Measurements from ENCODE around the gene MAP1B.

Gene MAP1B

GRCh38 chr5:72252574-72253155 is 145.4 kb downstream of the MAP1B start:
- H3K27me3 ChIP-seq: no peaks in the 10 kb centered on the region
- no peaks in the 10 kb centered on the region for H3K9me3 ChIP-seq
- H3K4me3 ChIP-seq (ENCODE audit: low read depth, low read length): no peak overlapping the region
- H3K4me1 ChIP-seq: peaks cover 8% of the 10 kb centered on the region
- no peak for TF ChIP-seq CTCF (IDR thresholded peaks at IDR 0.05; ENCODE audit: low read depth, low read length)
- H3K36me3 ChIP-seq: 0 out of 2 replicates have a peak, but pooled peaks cover 4% of the 10 kb centered on the region
- DNase-seq: no peak

- DNase-seq: no peak
- Histone ChIP-seq H3K9me3 (no peaks in the 10 kb centered on the region), H3K4me1 (no peaks in the 10 kb centered on the region; the same call in 1 of the 2 replicates), H3K4me3 (ENCODE audit: low read depth, low read length) (no peak overlapping the region), H3K27me3 (no peaks in the 10 kb centered on the region), H3K36me3 (0 out of 2 replicates have a peak, but pooled peaks cover 4% of the 10 kb centered on the region)
- no peak for TF ChIP-seq CTCF (IDR thresholded peaks at IDR 0.05; ENCODE audit: low read depth, low read length)
Observed at GRCh38 chr5:72255237-72255636, 148.0 kb downstream of the MAP1B start.

DNA sequence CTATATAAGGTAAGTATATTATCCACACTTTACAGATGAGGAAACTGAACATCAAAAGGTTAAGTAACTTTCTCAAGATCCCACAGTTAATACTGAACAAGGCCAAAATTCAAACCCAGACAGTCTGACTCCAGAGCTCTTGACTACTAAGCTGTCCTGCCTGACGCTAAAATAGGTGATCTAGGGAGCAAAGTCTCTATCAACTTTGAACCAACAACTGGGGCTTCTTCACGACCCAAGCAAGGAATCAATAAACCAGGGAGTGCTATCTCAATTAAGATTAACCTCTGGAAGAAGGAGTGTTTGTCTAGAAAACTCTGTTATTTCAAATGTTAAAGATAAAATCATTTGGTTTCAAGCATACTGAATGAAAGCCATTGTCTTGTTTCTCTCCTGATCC is 148.4 kb downstream of the MAP1B start:
- Histone ChIP-seq H3K4me3 (ENCODE audit: low read depth, low read length) (no peak overlapping the region), H3K36me3 (0 out of 2 replicates have a peak, but pooled peaks cover 4% of the 10 kb centered on the region), H3K4me1 (no peaks in the 10 kb centered on the region; the same call in 1 of the 2 replicates), H3K9me3 (no peaks in the 10 kb centered on the region), H3K27me3 (no peaks in the 10 kb centered on the region)
- DNase-seq: no peak
- TF ChIP-seq CTCF (IDR thresholded peaks at IDR 0.05; ENCODE audit: low read depth, low read length): no peak

DNA sequence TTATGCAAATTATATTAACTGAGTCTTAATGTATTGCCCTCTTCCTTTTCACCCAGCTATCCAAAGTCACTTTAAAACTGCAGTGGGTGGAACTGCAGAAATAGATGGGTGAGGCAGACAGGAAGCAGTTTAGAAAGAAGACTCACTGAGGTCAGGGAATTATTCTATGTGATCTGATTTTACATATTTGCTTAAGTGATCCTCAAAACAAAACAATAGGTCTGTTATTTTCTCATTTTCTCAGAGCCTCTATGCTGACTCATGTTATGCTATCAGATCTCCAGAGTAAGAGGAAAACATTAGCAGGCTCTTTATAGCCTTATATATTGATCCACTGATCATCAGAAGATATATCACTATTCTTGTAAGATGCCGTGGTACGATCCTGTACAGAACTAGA is 149.3 kb downstream of the MAP1B start:
- no peaks in the 10 kb centered on the region for H3K27me3 ChIP-seq
- no peak overlapping the region for H3K4me3 ChIP-seq (ENCODE audit: low read depth, low read length)
- DNase-seq: no peak
- 0 out of 2 replicates have a peak, but pooled peaks cover 4% of the 10 kb centered on the region for H3K36me3 ChIP-seq
- no peak for TF ChIP-seq CTCF (IDR thresholded peaks at IDR 0.05; ENCODE audit: low read depth, low read length)
- H3K4me1 ChIP-seq: no peaks in the 10 kb centered on the region; the same call in 1 of the 2 replicates
- H3K9me3 ChIP-seq: no peaks in the 10 kb centered on the region
